Heart left ventricle (tissue), 16 donors: Measurements from ENCODE around the gene OSBPL10. TPM values are rescaled to one million over a fixed set of nuclear protein-coding genes. Genes with fewer than 3 reads are reported as not detected.

ENCODE experiments used
- ATAC-seq, 4 donors: fragments of 200-7000 bp; cut with Tn5 transposase; one replicate each; pipeline ENCODE4 v1.9.1; 2020 to 2022; ENCODE audit warnings: moderate library complexity in 4 of 4, mild to moderate bottlenecking in 3 of 4, moderate number of reproducible peaks in 1 of 4
- DNase-seq, 5 donors: peaks; one replicate each; pipeline ENCODE4 v3.0.0-alpha.2; 2020
- H3K27ac ChIP-seq, 12 donors: fragments of 200-600 bp; sonication (generic) in 4 of 12; one replicate each; pipeline versions ENCODE4 v1.5.0 to v1.8.0; 2016 to 2022; ENCODE audit warnings: mild to moderate bottlenecking in 2 of 12
- H3K27me3 ChIP-seq, 9 donors: fragments of 200-600 bp; sonication (generic) in 2 of 9; one replicate each; pipeline versions ENCODE4 v1.5.1 to v1.8.0; 2016 to 2022; ENCODE audit warnings: mild to moderate bottlenecking in 3 of 9
- H3K36me3 ChIP-seq, 9 donors: fragments of 200-600 bp; sonication (generic) in 2 of 9; one replicate each; pipeline versions ENCODE4 v1.5.0 to v1.8.0; 2018 to 2022; ENCODE audit warnings: mild to moderate bottlenecking in 2 of 9
- H3K4me1 ChIP-seq, 12 donors: fragments of 200-600 bp; sonication (generic) in 4 of 12; one replicate each; pipeline versions ENCODE4 v1.5.0 to v1.8.0; 2016 to 2022; ENCODE audit warnings: mild to moderate bottlenecking in 3 of 12
- H3K4me3 ChIP-seq, 12 donors: fragments of 200-600 bp; sonication (generic) in 4 of 12; one replicate each; pipeline versions ENCODE4 v1.5.0 to v1.8.0; 2017 to 2022; ENCODE audit warnings: mild to moderate bottlenecking in 9 of 12, moderate library complexity in 4 of 12
- H3K9me3 ChIP-seq, 12 donors: fragments of 200-600 bp; sonication (generic) in 4 of 12; one replicate each; pipeline versions ENCODE4 v1.5.0 to v1.8.0; 2016 to 2022; ENCODE audit warnings: mild to moderate bottlenecking in 1 of 12
- POLR2A ChIP-seq, 2 donors: fragments of 450-650 bp; IDR thresholded peaks; one replicate each; pipeline ENCODE4 v1.6.1; 2017; ENCODE audit warnings: antibody characterized with exemption in 2 of 2, mild to moderate bottlenecking in 2 of 2, moderate library complexity in 2 of 2
- WGBS, 4 donors: extraction: QIAGEN DNeasy Blood & Tissue Kit in 2 of 4; methylation state at CpG; one replicate each; pipeline versions ENCODE4 v1.1.5 to v1.1.7; 2013 to 2018; 5-methylcytosine and 5-hydroxymethylcytosine counted together
- intact Hi-C, 10 donors: fragments of 100-400 bp; cut with DNase I; formaldehyde crosslinking; loops; one replicate each; pipeline versions ENCODE4 v1.11.1 to v1.14.2; 2022
- polyA plus RNA-seq, 2 donors: library from polyadenylated mRNA; stranded (reverse); fragments of 200-250 nt; gene quantifications; one replicate each; pipeline ENCODE4 v1.2.3, GENCODE V29; 2013
- total RNA-seq, 9 donors: library from RNA; depleted of rRNA in 2 of 9; stranded (reverse); fragments of >200 nt in 2 of 9; fragmentation: NEBNext Ultra II Directional in 3 of 9; extraction: Animal tissue kit (Norgen Biotek cat#: 25700) in 3 of 9; gene quantifications; one replicate each; pipeline versions ENCODE4 v1.1.0 to v1.2.4, GENCODE V29; 2016 to 2023
- TF ChIP-seq, protein P1 (sequence below), 12 donors: fragments of 200-600 bp; sonication (generic) in 4 of 12; IDR thresholded peaks; one replicate each; pipeline versions ENCODE4 v1.5.0 to v1.8.0; 2018 to 2022; ENCODE audit warnings: antibody characterized with exemption in 12 of 12, mild to moderate bottlenecking in 5 of 12
- donor health status: ischemic (EF 13 %, LVEDD 7.1; RV severe dilation, severe dysfunction).
- donor health status: healthy with polysubstance abuse.
- donor health status: DM: no; HTN: yes; CAD: no.
- donor health status: DM: no; HTN: no; CAD: no.
- donor health status: ischemic (EF 25% LVEDD 6.9; RV normal size, moderate dysfunction).
- donor health status: ischemic (EF 25% LVEDD 5.7; RV mildly dilated, moderate dysfunction).
- donor health status: healthy.
- donor health status: DM: yes; HTN: yes; CAD: no.
- donor health status: ischemic (EF 35%, LVEDD 5.7; RV mildly dilated, moderate dysfunction).
- donor health status: nonischemic (EF 11% LVEDD 7.7; RV severe dilation, severe dysfunction).
- donor health status: DM: yes; HTN: yes; CAD: no.
- donor health status: PGD.
- donor health status: ischemic (EF 29% LVEDD 5.4; RV normal size, mild dysfunction).
- donor health status: nonischemic (EF 23%, LVEDD 6.1; RV moderate dilation, normal function).

OSBPL10 gene
- total and polyA plus RNA-seq, 11 donors = 1.3 to 12.7 (median 3.9) TPM

DNA sequence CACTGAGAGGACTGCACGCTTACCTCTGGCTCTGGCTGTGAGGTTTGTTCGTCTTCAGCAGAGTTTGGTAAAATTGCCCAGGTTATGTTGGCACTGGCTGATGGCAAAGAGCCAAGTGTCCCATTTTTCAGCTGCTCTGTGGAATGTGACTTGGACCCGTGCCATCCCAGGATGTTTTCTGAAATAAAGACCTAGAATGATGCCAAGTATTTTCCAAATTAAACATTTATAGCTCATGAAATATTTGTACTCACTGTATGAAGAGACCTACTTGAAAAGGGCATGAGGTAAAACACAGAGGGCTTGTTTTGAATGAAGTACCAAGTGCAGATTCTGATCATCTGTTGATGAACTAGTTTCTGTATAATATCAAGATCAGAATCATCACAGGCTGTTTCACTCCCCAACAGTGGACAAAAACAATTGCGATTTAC is 247.8 kb downstream of the OSBPL10 start:
- H3K4me1 ChIP-seq = peaks cover 0 to 19% (median 7%) of the 10 kb centered on the region in 12 donors
- H3K27me3 ChIP-seq = no peaks in the 10 kb centered on the region
- H3K36me3 ChIP-seq = no peaks in the 10 kb centered on the region
- no peak overlapping the region for H3K4me3 ChIP-seq
- 58 to 72% (median 64%) methylated on average over 4 of the region's 4 CpGs for WGBS, 4 donors
- TF ChIP-seq, protein P1, sequence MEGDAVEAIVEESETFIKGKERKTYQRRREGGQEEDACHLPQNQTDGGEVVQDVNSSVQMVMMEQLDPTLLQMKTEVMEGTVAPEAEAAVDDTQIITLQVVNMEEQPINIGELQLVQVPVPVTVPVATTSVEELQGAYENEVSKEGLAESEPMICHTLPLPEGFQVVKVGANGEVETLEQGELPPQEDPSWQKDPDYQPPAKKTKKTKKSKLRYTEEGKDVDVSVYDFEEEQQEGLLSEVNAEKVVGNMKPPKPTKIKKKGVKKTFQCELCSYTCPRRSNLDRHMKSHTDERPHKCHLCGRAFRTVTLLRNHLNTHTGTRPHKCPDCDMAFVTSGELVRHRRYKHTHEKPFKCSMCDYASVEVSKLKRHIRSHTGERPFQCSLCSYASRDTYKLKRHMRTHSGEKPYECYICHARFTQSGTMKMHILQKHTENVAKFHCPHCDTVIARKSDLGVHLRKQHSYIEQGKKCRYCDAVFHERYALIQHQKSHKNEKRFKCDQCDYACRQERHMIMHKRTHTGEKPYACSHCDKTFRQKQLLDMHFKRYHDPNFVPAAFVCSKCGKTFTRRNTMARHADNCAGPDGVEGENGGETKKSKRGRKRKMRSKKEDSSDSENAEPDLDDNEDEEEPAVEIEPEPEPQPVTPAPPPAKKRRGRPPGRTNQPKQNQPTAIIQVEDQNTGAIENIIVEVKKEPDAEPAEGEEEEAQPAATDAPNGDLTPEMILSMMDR (IDR thresholded peaks at IDR 0.05) = no peak
- TF ChIP-seq POLR2A (IDR thresholded peaks at IDR 0.05) = no peak
- ATAC-seq (no peak), DNase-seq (no peak)
- intact Hi-C loops = no loop called here
- H3K27ac ChIP-seq = no peak overlapping the region
- H3K9me3 ChIP-seq = no peaks in the 10 kb centered on the region

DNA sequence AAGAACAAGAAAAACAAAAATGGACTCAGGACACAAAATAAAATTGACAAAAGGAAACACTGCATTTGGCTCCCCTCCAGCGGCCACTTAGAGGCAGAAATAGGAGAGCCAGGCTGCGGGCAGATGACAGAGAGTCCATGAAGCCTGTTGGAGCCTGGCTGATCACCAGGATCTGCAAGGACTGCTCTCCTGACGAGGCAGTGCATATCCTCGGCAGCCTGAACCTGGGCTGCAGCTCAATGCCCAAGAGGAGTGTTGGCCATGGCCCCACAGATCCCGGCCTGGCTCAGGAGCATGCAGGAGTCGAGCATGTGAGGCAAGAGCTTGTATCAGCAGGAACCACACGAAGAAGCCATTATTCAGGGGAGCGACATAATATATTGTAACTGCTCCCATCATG is 248.5 kb downstream of the OSBPL10 start:
- no peaks in the 10 kb centered on the region for H3K9me3 ChIP-seq
- peak overlapping the region in 1 of 12 donors; percentile 15 for H3K27ac ChIP-seq
- peaks cover 0 to 15% (median 6%) of the 10 kb centered on the region in 12 donors for H3K4me1 ChIP-seq
- WGBS, 4 donors = 55 to 72% (median 64%) methylated on average over 8 of the region's 8 CpGs
- ATAC-seq (peak; percentile 45 to 82 (median 70)), DNase-seq (peak in 4 of 5 donors; percentile 20 to 73 (median 52))
- TF ChIP-seq, protein P1 (IDR thresholded peaks at IDR 0.05) = no peak
- no peak for TF ChIP-seq POLR2A (IDR thresholded peaks at IDR 0.05)
- no peak overlapping the region for H3K4me3 ChIP-seq
- no peaks in the 10 kb centered on the region for H3K36me3 ChIP-seq
- no peaks in the 10 kb centered on the region for H3K27me3 ChIP-seq
- intact Hi-C loops = no loop called here

DNA sequence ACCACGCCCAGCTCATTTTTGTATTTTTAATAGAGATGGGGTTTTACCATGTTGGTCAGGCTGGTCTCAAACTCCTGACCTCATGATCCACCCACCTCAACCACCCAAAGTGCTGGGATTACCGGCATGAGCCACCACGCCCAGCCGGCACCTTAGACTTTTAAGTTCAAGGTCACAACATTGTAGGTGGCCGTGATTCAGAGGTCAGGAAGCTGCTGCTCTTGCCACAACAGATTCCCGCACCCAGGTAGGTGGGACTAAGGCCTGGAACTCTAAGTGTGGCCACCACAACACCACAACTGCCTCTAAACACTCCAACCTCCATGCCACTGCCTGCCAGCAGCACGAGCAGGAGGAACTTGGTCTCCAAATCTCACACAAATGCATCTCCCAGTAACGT is 251.5 kb downstream of the OSBPL10 start:
- no peak for TF ChIP-seq POLR2A (IDR thresholded peaks at IDR 0.05)
- TF ChIP-seq, protein P1 (IDR thresholded peaks at IDR 0.05) = no peak
- intact Hi-C loops = no loop called here
- DNase-seq = no peak
- no peaks in the 10 kb centered on the region for H3K9me3 ChIP-seq
- no peaks in the 10 kb centered on the region for H3K27me3 ChIP-seq
- H3K36me3 ChIP-seq = no peaks in the 10 kb centered on the region
- no peak overlapping the region for H3K4me3 ChIP-seq
- no peak overlapping the region for H3K27ac ChIP-seq
- peaks cover 0 to 15% (median 6%) of the 10 kb centered on the region in 12 donors for H3K4me1 ChIP-seq
- no peak for ATAC-seq
- 78 to 89% (median 85%) methylated on average over 7 to 8 of the region's 8 CpGs for WGBS, 4 donors

DNA sequence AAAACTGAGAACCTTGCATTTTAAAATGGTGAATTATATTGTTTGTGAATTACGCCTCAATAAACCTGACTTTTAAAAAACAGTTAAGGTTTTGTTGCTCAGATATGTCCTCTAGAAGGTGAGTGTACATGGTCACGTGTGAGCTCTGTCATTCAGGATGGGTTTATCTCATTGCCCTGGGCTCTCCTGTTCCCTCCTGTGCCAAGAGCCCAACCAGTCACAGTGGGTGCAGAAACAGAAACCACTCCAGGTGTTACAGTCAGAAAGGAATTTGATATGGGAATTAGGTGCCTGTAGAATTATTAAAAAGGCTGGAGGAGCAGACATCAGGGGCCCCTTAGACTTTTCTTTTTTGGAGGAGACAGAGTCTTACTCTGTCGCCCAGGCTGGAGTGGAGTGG is 252.0 kb downstream of the OSBPL10 start:
- intact Hi-C loops = no loop called here
- no peak overlapping the region for H3K27ac ChIP-seq
- H3K4me1 ChIP-seq = peaks cover 0 to 15% (median 6%) of the 10 kb centered on the region in 12 donors
- TF ChIP-seq, protein P1 (IDR thresholded peaks at IDR 0.05) = no peak
- no peaks in the 10 kb centered on the region for H3K9me3 ChIP-seq
- H3K36me3 ChIP-seq = no peaks in the 10 kb centered on the region
- DNase-seq = no peak
- H3K27me3 ChIP-seq = no peaks in the 10 kb centered on the region
- no peak overlapping the region for H3K4me3 ChIP-seq
- WGBS, 4 donors = 75 to 91% (median 86%) methylated on average over 3 of the region's 3 CpGs
- ATAC-seq = peak in 1 of 4 donors; percentile 44
